ENCODE results near the gene CENATAC. TPM values are rescaled to one million over a fixed set of nuclear protein-coding genes. Genes with fewer than 3 reads are reported as not detected.
"Not testable (repeated sequence)": the region's sequence is repeated elsewhere in the genome, so short reads cannot be mapped to it uniquely, and the experiment has no call there.

Gene CENATAC
- total RNA-seq, 1 donor from 2014 or later = 59.4 TPM

GRCh38 chr11:119015054-119015611, 17.2 kb downstream of the CENATAC start:
- no peak for ATAC-seq
- no peak for DNase-seq
- intact Hi-C loops (cut with DNase I) = no loop called here
- TF ChIP-seq CTCF (IDR thresholded peaks at IDR 0.05) = no peak
- no peak overlapping the region for H3K27ac ChIP-seq
- H3K4me3 ChIP-seq = no peak overlapping the region
- peaks cover 25% of the 10 kb centered on the region for H3K4me1 ChIP-seq
- no peaks in the 10 kb centered on the region for H3K27me3 ChIP-seq
- no peaks in the 10 kb centered on the region for H3K9me3 ChIP-seq
- peaks cover 68% of the 10 kb centered on the region for H3K36me3 ChIP-seq

GRCh38 chr11:119016216-119017009, 18.5 kb downstream of the CENATAC start:
- Histone ChIP-seq H3K27ac (no peak overlapping the region), H3K36me3 (peaks cover 62% of the 10 kb centered on the region), H3K9me3 (no peaks in the 10 kb centered on the region), H3K27me3 (no peaks in the 10 kb centered on the region), H3K4me1 (peaks cover 34% of the 10 kb centered on the region), H3K4me3 (peak overlapping the region; percentile 91)
- TF ChIP-seq CTCF (IDR thresholded peaks at IDR 0.05) = no peak
- no peak for ATAC-seq
- no peak for DNase-seq
- intact Hi-C loops (cut with DNase I) = no loop called here

GRCh38 chr11:119017377-119017776, 19.4 kb downstream of the CENATAC start:
- H3K27me3 ChIP-seq; ATAC-seq; DNase-seq; intact Hi-C loops (cut with DNase I); H3K9me3 ChIP-seq: not testable (repeated sequence)
- Histone ChIP-seq H3K27ac (peak overlapping the region; percentile 96), H3K36me3 (peaks cover 62% of the 10 kb centered on the region), H3K4me1 (peaks cover 34% of the 10 kb centered on the region), H3K4me3 (peak overlapping the region; percentile 91)

- H3K9me3 ChIP-seq = no peaks in the 10 kb centered on the region
- DNase-seq (peak; percentile 98), ATAC-seq (peak; percentile 97)
- H3K27me3 ChIP-seq = no peaks in the 10 kb centered on the region
- peak within 1 kb of the TSS; percentile 91 for H3K4me3 ChIP-seq
- TF ChIP-seq CTCF (IDR thresholded peaks at IDR 0.05) = no peak
- peak within 1 kb of the TSS; percentile 96 for H3K27ac ChIP-seq
- intact Hi-C loops (cut with DNase I) = no loop called here
- H3K36me3 ChIP-seq = peaks cover 62% of the 10 kb centered on the region
- peaks cover 37% of the 10 kb centered on the region for H3K4me1 ChIP-seq
Measured at GRCh38 chr11:119018074-119018938, 20.4 kb downstream of the CENATAC start, which contains the start of the genes RPS25 and TRAPPC4. Gene RPS25, minus strand, starts transcription at chr11:119018343. Its CDS starts 59 bp downstream, at chr11:119018284. Gene TRAPPC4, plus strand, starts transcription at chr11:119018766. Its CDS starts 30 bp downstream, at chr11:119018796.

GRCh38 chr11:119019996-119020395, 22.1 kb downstream of the CENATAC start:
- peak overlapping the region; percentile 91 for H3K4me3 ChIP-seq
- TF ChIP-seq CTCF (IDR thresholded peaks at IDR 0.05) = no peak
- no peaks in the 10 kb centered on the region for H3K9me3 ChIP-seq
- peaks cover 51% of the 10 kb centered on the region for H3K4me1 ChIP-seq
- H3K27ac ChIP-seq = no peak overlapping the region
- ATAC-seq (no peak), DNase-seq (no peak)
- peaks cover 64% of the 10 kb centered on the region for H3K36me3 ChIP-seq
- no peaks in the 10 kb centered on the region for H3K27me3 ChIP-seq
- intact Hi-C loops (cut with DNase I) = no loop called here
